ENCODE results near the gene C22orf39.

Gene C22orf39

GRCh38 chr22:19430890-19431541 is 16.5 kb downstream of the C22orf39 start:
- DNase-seq (ENCODE audit: low spot score): peak; percentile 38

GRCh38 chr22:19429950-19430889 is 17.3 kb downstream of the C22orf39 start:
- peak; percentile 3 for DNase-seq (ENCODE audit: low spot score)

- no peak for DNase-seq (ENCODE audit: low spot score)
Measured at GRCh38 chr22:19424186-19424500, 23.4 kb downstream of the C22orf39 start.

DNA sequence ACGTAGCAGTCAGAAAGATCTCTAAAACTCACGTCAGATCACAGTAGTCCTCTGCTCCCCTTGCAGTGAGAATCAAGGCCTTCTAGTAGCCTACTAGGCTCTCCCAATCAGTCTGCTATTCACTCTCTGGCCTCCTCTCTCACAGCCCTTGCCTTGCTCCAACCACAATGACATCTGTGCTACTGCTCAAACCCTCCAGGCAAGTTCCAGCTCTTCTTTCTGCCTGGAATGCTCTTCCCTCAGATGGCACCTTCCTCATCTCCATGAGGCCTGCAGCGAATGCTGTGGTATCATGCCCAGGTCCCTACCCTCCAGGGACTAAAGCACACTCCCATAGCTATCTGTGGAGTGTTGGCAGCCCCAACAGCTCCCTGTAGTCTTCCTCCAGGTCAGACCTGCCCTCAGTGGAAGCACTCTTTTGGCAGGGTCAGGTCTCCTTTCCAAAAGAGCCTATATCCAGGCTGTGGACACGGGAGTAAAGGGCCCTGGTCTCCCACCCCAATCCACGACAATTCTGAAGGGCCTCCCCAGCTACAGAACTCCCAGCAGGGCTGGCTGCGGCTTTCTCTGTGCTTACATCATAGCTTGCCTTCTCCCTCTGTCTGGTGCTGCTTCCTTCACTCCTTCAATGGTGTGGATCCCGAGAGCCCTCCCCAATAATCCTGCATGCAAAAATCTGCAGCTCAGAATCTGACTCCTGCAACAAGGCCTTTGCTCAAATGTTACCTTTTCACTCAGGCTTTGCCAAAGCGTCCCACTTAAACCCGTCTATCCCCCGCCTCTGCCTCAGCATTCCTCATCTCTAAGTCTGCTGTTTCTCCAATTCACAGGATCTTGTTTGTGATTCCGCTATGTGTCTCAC is 24.8 kb downstream of the C22orf39 start:
- no peak for DNase-seq (ENCODE audit: low spot score)

DNA sequence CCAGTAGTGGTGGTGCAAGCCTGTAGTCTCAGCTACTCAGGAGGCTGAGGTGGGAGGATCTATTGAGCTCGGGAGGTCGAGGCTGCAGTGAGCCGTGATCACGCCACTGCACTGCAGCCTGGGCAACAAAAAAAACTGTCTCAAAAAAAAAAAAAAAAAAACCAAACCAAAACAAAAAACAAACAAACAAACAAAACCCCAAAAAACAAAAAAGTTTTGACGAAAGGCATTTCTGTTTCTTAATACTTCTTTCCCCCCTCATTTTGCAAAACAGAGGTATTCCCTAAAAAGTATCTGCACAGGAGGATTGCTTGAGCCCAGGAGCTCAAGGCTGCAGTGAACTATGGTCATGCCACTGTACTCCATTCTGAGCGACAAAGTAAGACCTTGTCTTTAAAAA is 27.2 kb downstream of the C22orf39 start:
- no peak for DNase-seq (ENCODE audit: low spot score)

- DNase-seq (ENCODE audit: low spot score): no peak
Measured at GRCh38 chr22:19419464-19420178, 27.9 kb downstream of the C22orf39 start.

DNA sequence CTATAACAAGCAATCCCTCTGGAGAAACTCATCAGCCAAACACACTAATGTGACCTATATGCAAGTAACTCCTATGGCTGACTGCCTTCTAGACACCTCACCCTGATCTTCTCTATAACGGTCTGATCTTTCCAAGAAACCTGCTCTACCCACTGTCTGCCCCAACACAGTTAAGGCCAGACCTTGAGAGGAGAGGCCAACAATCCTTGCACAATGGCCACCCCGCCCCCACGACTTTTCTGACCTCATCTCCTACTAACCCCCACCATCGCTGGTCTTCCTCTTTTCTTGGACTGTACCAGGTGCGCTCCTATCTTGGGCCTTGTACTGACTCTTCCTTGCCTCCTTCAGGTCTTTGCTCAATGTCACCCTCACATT is 28.4 kb downstream of the C22orf39 start:
- DNase-seq (ENCODE audit: low spot score): no peak

DNA sequence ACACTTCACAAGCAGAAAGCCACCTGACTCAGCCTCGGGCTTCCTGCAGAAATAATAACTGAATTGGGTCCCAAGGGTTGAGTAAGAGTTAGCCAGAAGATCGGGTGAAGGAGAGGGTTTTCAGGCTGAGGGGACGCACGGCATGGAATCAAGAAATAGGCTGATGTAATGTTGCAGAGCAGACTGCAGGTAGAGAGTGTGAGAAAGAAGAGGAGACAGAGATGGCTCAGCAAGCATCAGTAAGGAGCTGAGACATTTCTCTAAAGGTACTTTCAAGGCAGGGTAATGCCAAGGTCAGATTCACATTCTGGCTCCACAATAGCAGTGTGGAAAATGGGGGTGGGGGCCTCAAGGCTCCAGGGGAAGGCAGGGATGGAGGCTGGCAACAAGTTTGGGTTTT is 34.6 kb downstream of the C22orf39 start:
- DNase-seq (ENCODE audit: low spot score): no peak

DNA sequence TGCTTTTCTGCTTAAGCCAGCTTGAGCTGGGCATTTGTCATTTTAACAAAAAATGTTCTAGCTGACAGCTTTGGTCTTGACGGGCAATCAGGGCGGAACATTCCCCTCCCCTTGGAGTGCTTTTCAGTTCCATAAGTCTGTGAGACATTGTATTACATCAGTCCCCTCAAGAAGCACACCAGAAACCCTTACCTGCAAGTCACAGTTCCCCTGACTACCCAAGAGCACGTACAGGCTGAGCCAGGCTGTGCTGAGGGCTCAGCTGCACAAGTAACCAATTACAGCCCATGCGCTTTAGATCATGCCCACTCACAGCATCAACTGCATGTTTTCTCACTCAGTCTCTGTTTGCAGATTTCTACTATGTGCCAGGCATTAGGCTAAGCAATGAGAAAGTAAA is 35.0 kb downstream of the C22orf39 start:
- no peak for DNase-seq (ENCODE audit: low spot score)

GRCh38 chr22:19411690-19412045 is 35.8 kb downstream of the C22orf39 start:
- no peak for DNase-seq (ENCODE audit: low spot score)

DNA sequence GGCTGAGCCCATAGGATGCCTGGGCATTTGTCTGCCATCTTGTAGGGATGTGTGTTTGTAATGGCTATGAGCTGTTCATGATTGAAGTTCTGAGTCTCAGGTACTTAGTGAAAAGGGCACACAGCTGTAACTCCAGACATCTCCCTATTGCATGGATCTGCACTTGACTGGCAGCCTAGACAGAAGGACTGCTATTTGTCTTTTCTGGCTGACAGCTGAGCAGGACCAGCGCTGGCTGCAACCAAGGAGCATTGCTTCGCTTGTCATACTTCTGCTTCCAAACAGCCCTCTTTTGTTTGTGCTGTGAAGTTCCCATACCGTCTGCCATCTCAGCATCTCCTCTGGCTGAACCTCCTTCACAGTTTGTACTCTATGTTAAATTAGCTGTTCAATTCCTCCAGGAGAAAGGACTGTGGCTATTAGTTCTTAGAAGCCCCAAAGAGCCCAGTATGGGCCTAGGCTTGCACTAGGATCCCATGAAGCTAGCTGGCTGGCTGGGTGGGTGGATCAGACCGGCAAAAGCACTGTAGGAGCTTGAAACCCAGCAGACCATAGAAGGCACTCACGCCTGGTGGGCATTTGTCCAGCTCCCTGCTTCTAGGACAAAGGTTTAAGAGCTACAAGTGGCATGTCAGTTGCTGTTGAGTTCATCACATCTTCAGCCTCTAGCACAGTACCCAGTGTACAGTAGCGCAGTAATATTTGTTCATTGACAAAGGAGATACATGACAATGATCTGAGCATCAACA is 36.4 kb downstream of the C22orf39 start:
- DNase-seq (ENCODE audit: low spot score): no peak

- no peak for DNase-seq (ENCODE audit: low spot score)
Measured at GRCh38 chr22:19407649-19408606, 39.6 kb downstream of the C22orf39 start.

DNA sequence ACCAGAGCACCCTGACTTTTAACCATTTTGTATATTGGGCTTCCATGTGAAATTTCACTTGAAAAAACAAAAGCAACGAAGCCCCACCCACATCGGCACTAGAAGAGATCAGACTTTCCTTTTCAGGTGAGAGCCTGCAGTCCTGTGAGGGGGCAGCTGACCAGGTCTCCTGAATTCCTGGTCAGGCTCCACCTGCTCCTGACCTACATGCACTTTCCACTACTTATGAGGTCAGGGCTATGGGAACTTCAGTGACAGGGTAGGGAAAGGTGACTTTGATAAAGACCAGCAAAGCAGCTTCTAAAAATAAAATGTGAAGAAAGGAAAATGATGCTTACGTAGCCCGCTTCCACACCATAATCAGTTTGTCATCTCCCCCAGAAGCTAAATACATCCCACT is 40.7 kb downstream of the C22orf39 start:
- no peak for DNase-seq (ENCODE audit: low spot score)

DNA sequence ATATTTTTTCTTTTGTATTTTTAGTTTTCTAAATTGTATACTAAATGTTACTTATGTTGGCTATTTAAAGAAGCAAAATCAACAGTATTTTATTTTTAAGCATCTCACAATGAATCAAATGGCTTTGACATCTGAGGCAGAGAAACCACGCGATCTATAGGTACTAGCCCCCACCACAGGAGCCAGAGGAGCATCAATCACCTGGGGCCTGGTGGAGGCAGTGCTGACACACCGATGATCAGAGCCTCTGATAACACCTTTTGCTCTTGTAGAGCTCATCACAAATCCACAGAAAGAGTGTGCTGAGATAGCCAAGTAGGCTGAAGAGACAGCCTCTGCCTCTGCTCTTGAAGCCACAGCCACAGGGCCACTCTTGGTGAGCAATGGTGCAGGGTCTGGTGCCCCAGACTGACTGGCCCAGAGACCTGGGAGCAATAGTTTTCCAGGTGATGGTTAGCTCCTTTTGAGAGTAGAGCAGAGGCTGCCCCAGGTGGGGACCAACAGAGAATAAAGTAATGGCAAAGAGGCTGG is 41.2 kb downstream of the C22orf39 start:
- no peak for DNase-seq (ENCODE audit: low spot score)

DNA sequence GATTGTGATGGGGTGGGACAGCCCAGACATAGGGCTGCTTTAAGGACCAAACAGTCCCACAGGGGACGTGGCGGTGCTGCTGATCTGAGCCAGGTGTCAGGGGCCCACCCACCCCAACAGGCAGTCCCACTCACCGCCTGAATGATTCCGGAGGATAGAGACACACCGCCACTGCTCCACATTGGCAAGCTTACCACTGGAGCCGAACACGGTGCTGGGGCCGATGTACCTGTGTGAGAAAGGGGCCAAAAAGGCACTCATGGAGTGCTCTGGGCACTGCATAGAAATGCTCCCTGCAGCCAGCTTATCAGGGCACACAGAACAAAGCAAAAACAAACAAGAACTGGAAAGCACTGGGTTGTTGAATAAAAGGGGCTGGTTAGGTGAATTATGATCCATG is 41.9 kb downstream of the C22orf39 start:
- DNase-seq (ENCODE audit: low spot score): no peak

DNA sequence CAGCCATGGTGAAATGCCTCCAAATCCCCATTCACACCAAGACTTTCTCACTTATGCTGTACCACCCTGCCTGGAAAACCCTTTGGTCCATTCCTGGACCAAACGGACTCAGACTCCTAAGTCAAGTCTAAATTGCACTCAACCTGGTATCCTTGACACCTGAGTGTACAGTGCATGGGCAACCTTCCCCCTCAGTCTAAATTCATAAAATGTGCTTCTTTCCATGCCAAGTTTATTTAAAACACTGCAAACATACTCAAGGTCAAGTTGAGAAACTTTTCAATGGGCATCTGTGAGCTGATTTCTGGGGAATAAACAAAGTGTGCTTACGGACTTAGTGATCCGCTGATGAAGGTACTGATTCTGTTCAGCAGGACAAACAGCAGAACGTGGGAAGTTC is 42.4 kb downstream of the C22orf39 start:
- DNase-seq (ENCODE audit: low spot score): no peak

DNA sequence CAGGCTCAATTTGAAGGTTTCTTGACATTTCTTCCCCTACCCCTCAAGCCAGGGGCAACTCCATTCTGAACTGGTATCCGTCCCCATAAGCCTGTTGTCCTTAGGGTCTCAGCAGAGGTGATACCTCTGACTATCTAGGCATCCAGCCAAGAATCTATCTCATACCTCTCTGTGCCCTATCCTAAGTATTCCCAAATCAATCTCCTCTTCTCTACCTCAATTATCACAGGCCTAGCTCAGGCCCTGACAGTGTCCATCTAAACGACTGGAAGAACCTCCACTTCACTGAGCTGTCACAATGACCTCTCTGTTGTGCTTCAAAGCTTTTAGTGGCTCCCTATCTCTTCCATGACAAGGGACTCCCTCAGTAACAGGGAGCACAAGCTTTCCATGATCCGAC is 42.8 kb downstream of the C22orf39 start:
- DNase-seq (ENCODE audit: low spot score): no peak

GRCh38 chr22:19402642-19403191 is 44.8 kb downstream of the C22orf39 start:
- DNase-seq (ENCODE audit: low spot score): no peak

- no peak for DNase-seq (ENCODE audit: low spot score)
Measured at GRCh38 chr22:19401483-19401882, 46.0 kb downstream of the C22orf39 start.

DNA sequence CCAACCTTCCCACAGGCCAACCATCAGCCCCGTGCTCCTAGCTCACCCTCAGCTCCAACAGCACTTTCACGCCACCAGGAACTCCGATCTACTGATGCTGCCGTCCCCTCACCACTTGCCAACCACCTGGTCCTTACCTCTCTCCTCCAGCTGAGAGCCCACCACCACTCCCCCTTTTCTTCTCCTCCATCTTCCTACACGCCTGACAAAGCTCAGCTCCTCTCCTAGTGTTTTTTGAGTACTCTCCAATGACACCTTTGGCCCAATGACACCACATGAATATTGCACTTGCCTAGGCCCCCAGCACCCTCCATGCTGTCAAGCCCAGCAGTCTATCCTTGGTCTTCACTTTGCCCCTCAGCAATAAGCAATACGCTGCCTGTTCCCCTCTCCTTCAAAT is 46.6 kb downstream of the C22orf39 start:
- DNase-seq (ENCODE audit: low spot score): no peak
